Heart right ventricle (tissue), 16 donors: ENCODE results near the gene MTSS2. TPM values are rescaled to one million over a fixed set of nuclear protein-coding genes. Genes with fewer than 3 reads are reported as not detected.

Source experiments
- ATAC-seq, 8 donors: fragments of 200-7000 bp; cut with Tn5 transposase; one replicate each; pipeline ENCODE4 v1.9.1; 2020; ENCODE audit warnings: mild to moderate bottlenecking in 8 of 8, moderate library complexity in 8 of 8, moderate number of reproducible peaks in 1 of 8
- DNase-seq, 2 donors: peaks; one replicate each; pipeline ENCODE4 v3.0.0-alpha.2; 2020
- H3K27ac ChIP-seq, 10 donors: fragments of 200-600 bp; sonication (generic) in 2 of 10; one replicate each; pipeline versions ENCODE4 v1.5.0 to v1.8.0; 2020 to 2022; ENCODE audit warnings: mild to moderate bottlenecking in 3 of 10
- H3K27me3 ChIP-seq, 7 donors: fragments of 200-600 bp; one replicate each; pipeline ENCODE4 v1.8.0; 2021 to 2022; ENCODE audit warnings: mild to moderate bottlenecking in 2 of 7
- H3K36me3 ChIP-seq, 9 donors: fragments of 200-600 bp; sonication (generic) in 1 of 9; one replicate each; pipeline versions ENCODE4 v1.5.0 to v1.8.0; 2020 to 2022; ENCODE audit warnings: mild to moderate bottlenecking in 2 of 9
- H3K4me1 ChIP-seq, 9 donors: fragments of 200-600 bp; sonication (generic) in 1 of 9; one replicate each; pipeline versions ENCODE4 v1.5.0 to v1.8.0; 2020 to 2022; ENCODE audit warnings: mild to moderate bottlenecking in 4 of 9
- H3K4me3 ChIP-seq, 10 donors: fragments of 200-600 bp; sonication (generic) in 2 of 10; one replicate each; pipeline versions ENCODE4 v1.5.0 to v1.8.0; 2020 to 2022; ENCODE audit warnings: mild to moderate bottlenecking in 7 of 10, moderate library complexity in 2 of 10
- H3K9me3 ChIP-seq, 11 donors: fragments of 200-600 bp in 10 of 11; sonication (generic) in 2 of 11; one replicate each; pipeline versions ENCODE4 v1.5.0 to v1.8.0; 2013 to 2022; ENCODE audit warnings: mild to moderate bottlenecking in 2 of 11, control low read depth in 1 of 11, moderate library complexity in 1 of 11
- WGBS, 2 donors: extraction: QIAGEN DNeasy Blood & Tissue Kit; methylation state at CpG; one replicate each; pipeline ENCODE4 v1.1.7; 2013; ENCODE audit warnings: inconsistent platforms in 1 of 2; 5-methylcytosine and 5-hydroxymethylcytosine counted together
- intact Hi-C, 10 donors: fragments of 100-400 bp; cut with DNase I; formaldehyde crosslinking; loops; one replicate each; pipeline versions ENCODE4 v1.11.1 to v1.14.2; 2022
- polyA plus RNA-seq, 2 donors: library from polyadenylated mRNA; stranded (reverse); fragments of 200-250 nt; gene quantifications; one replicate each; pipeline ENCODE4 v1.2.3, GENCODE V29; 2013
- total RNA-seq, 10 donors: library from RNA; stranded (reverse); fragmentation: NEBNext Ultra II Directional in 3 of 10; extraction: Animal tissue kit (Norgen Biotek cat#: 25700) in 3 of 10; gene quantifications; one replicate each; pipeline versions ENCODE4 v1.2.1 to v1.2.4, GENCODE V29; 2021 to 2023
- TF ChIP-seq, protein P1 (sequence below), 9 donors: fragments of 200-600 bp; sonication (generic) in 2 of 9; IDR thresholded peaks; one replicate each; pipeline versions ENCODE4 v1.5.0 to v1.8.0; 2021 to 2022; ENCODE audit warnings: antibody characterized with exemption in 9 of 9, mild to moderate bottlenecking in 5 of 9, moderate library complexity in 1 of 9
- donor health status: Arrhythmogenic right ventricular cardiomyopathy.
- donor health status: ischemic (EF 13 %, LVEDD 7.1; RV severe dilation, severe dysfunction).
- donor health status: healthy with polysubstance abuse.
- donor health status: DM: no; HTN: yes; CAD: no.
- donor health status: DM: no; HTN: no; CAD: no.
- donor health status: ischemic (EF 25% LVEDD 6.9; RV normal size, moderate dysfunction).
- donor health status: ischemic (EF 25% LVEDD 5.7; RV mildly dilated, moderate dysfunction).
- donor health status: healthy.
- donor health status: DM: yes; HTN: yes; CAD: no.
- donor health status: Ischemic cardiomyopathy.
- donor health status: ischemic (EF 35%, LVEDD 5.7; RV mildly dilated, moderate dysfunction).
- donor health status: nonischemic (EF 11% LVEDD 7.7; RV severe dilation, severe dysfunction).
- donor health status: DM: yes; HTN: yes; CAD: no.
- donor health status: PGD.
- donor health status: ischemic (EF 29% LVEDD 5.4; RV normal size, mild dysfunction).
- donor health status: nonischemic (EF 23%, LVEDD 6.1; RV moderate dilation, normal function).

Gene MTSS2
- total and polyA plus RNA-seq, 12 donors: 39.0 to 121 (median 58.9) TPM

DNA sequence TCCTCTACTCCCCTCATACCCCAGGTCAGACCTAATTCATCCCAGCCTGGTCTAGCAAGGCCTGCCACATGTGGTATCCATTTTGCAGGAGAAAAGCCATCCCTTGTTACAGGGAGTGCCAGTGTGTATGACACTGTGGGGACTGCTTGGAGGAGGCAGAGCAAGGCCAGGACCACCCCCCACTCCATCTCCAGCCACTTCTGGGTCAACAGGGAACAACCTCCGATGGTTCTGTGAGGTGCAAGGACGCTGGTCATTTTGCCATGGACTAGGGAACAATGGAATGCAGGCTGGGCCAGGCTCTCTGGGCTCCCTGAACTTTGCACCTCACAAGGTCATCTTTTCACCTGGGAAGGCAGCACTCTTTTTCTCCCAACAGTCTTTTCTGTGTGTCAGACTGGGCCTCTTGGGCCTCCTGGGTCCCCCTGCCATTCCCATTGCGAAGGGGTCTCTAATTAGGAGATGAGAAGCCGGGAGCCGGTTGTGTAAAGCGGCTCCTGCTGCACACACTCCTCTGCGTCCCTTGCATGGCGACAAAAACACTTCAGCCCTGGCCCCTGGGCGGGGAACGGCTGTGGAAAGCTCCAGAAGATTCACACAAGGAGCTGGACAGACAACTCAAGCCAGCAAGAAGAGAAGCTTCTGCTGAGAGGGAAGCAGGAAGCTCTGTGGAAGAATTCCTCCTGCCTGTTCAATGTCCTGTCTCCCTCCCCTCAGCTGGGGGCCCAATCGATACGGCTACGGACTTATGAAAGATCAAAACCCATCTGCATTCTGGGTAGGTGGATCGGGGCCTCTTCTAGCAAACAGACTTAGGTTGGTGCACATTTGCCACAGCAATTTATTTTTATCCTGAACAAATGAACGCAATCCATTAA is 38.5 kb upstream of the MTSS2 start:
- Histone ChIP-seq H3K27me3 (no peaks in the 10 kb centered on the region), H3K4me1 (peaks cover 15 to 44% (median 27%) of the 10 kb centered on the region in 9 donors), H3K36me3 (peaks cover 0 to 32% (median 0%) of the 10 kb centered on the region in 9 donors), H3K9me3 (peaks cover 0 to 5% (median 0%) of the 10 kb centered on the region in 11 donors), H3K27ac (peak overlapping the region in 8 of 10 donors; percentile 81 to 96 (median 89)), H3K4me3 (no peak overlapping the region)
- DNase-seq (no peak), ATAC-seq (no peak)
- 85 to 88% methylated on average over 15 of the region's 15 CpGs for WGBS, 2 donors
- intact Hi-C loops: no loop called here
- TF ChIP-seq, protein P1, sequence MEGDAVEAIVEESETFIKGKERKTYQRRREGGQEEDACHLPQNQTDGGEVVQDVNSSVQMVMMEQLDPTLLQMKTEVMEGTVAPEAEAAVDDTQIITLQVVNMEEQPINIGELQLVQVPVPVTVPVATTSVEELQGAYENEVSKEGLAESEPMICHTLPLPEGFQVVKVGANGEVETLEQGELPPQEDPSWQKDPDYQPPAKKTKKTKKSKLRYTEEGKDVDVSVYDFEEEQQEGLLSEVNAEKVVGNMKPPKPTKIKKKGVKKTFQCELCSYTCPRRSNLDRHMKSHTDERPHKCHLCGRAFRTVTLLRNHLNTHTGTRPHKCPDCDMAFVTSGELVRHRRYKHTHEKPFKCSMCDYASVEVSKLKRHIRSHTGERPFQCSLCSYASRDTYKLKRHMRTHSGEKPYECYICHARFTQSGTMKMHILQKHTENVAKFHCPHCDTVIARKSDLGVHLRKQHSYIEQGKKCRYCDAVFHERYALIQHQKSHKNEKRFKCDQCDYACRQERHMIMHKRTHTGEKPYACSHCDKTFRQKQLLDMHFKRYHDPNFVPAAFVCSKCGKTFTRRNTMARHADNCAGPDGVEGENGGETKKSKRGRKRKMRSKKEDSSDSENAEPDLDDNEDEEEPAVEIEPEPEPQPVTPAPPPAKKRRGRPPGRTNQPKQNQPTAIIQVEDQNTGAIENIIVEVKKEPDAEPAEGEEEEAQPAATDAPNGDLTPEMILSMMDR (IDR thresholded peaks at IDR 0.05): no peak

DNA sequence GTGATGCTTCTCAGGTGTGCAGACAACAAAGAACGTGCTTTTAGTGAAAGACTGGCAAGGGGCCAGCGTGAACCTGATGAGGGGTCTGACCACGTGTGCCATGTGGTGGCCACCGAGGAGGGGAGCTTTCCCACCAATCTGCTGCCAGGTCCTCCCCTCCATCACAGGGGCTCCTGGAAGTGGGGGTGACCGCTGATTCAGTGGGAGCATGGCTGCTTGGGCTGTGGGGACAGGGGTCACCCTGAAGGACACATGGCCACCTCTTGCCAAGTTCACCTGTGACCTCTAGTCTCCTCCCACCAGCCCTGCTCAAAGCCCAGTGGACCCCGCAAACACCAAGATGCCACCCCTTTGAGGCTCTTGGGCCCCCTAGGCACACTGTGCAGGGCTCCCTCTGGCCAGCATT is 37.9 kb upstream of the MTSS2 start:
- no peak overlapping the region for H3K4me3 ChIP-seq
- peaks cover 0 to 5% (median 0%) of the 10 kb centered on the region in 11 donors for H3K9me3 ChIP-seq
- 85 to 91% methylated on average over 6 of the region's 6 CpGs for WGBS, 2 donors
- no peak for ATAC-seq
- no peak overlapping the region for H3K27ac ChIP-seq
- H3K4me1 ChIP-seq: peaks cover 15 to 44% (median 27%) of the 10 kb centered on the region in 9 donors
- TF ChIP-seq, protein P1 (IDR thresholded peaks at IDR 0.05): no peak
- H3K36me3 ChIP-seq: peaks cover 0 to 35% (median 0%) of the 10 kb centered on the region in 9 donors
- no peak for DNase-seq
- intact Hi-C loops: no loop called here
- no peaks in the 10 kb centered on the region for H3K27me3 ChIP-seq

DNA sequence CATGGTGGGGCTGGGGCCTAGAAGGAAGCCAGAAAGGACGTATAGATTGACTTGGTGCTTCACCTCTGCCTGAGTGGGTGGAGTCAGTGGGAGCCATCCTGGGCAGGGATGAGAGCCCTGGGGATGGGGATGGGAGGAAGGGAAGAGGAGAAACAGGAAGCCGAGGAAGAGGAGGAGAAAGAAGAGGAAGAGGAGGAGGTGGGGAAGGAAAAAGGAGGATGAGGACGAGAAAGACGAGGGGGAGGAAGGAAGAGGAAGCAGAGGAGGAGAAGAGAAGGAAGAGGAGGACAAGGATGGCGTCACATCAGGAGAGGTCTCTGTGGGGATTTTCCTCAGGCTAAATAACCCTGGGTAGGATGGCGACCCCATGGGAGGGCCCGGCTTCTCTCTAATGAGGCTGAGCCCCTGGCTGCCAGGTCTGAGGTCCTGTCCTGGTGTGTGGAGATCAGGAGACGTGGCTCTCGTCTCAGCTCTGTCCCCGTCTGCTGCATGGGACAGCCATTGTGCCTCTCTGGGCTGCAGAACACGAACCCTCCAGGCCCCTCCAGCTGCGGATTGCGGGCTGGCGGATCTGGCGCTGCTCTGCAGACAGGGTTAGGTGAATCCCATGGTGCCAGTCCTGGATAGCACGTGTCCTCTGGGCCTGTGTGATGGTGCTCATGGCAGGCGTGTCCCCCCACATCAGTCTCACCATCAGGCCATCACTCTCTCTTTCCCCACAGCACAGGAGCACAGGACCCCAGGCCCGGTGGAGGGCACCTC is 35.5 kb upstream of the MTSS2 start:
- intact Hi-C loops: no loop called here
- Histone ChIP-seq H3K27ac (no peak overlapping the region), H3K36me3 (peaks cover 0 to 22% (median 0%) of the 10 kb centered on the region in 9 donors), H3K9me3 (peaks cover 0 to 5% (median 0%) of the 10 kb centered on the region in 11 donors), H3K27me3 (no peaks in the 10 kb centered on the region), H3K4me3 (no peak overlapping the region), H3K4me1 (peaks cover 10 to 30% (median 18%) of the 10 kb centered on the region in 9 donors)
- WGBS, 2 donors: 87 to 92% methylated on average over 18 of the region's 18 CpGs
- DNase-seq: no peak
- ATAC-seq: no peak
- TF ChIP-seq, protein P1 (IDR thresholded peaks at IDR 0.05): no peak

DNA sequence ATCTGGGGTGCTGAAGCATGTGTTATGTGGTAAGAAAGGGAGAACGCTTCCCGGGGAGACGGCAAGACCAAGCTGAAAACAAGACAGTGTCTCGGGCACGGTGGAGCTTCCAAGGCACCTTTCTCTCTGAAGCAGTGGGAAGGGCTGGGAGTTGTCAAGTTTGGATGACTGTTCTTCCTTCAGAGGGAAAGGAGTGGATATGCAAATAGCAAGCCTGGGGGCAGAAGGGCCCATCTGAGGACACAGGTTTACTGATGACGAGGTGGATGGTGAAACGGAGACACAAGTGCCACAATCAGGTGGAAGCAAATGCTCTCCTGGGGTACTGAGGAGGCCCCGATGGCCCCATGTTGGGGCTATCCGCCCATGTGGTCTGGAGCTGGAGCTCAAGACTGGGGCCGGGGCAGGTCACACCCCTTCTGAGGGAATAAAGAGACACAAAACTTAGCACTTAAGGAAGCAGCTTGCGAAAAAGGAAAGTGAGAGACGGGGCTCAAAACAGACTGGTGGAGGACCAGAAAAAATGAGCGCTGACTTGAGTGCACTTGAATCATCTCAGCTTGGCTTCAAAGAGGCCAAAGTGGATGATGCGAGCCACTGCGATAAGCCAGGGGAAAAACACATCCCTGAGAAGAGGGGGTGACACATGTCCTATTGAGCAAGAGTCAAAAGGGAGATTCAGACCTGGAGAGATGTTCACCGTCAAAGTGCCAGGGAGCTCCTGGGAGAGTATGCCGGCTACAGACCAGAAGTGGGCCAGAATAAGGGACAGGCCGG is 34.8 kb upstream of the MTSS2 start:
- peaks cover 0 to 5% (median 0%) of the 10 kb centered on the region in 11 donors for H3K9me3 ChIP-seq
- H3K27me3 ChIP-seq: no peaks in the 10 kb centered on the region
- ATAC-seq: no peak
- peaks cover 7 to 30% (median 21%) of the 10 kb centered on the region in 9 donors for H3K4me1 ChIP-seq
- intact Hi-C loops: no loop called here
- DNase-seq: no peak
- peaks cover 0 to 22% (median 0%) of the 10 kb centered on the region in 9 donors for H3K36me3 ChIP-seq
- WGBS, 2 donors: 96 to 97% methylated on average over 18 of the region's 18 CpGs
- H3K4me3 ChIP-seq: no peak overlapping the region
- no peak overlapping the region for H3K27ac ChIP-seq
- TF ChIP-seq, protein P1 (IDR thresholded peaks at IDR 0.05): no peak
